Measurements from ENCODE around the gene ZP1. TPM values are rescaled to one million over a fixed set of nuclear protein-coding genes. Genes with fewer than 3 reads are reported as not detected.
A peak's percentile ranks its signal among the peaks of the same experiment; 100 is the strongest.

The ZP1 gene
- total RNA-seq, 1 donor from 2014 or later: not detected

DNA sequence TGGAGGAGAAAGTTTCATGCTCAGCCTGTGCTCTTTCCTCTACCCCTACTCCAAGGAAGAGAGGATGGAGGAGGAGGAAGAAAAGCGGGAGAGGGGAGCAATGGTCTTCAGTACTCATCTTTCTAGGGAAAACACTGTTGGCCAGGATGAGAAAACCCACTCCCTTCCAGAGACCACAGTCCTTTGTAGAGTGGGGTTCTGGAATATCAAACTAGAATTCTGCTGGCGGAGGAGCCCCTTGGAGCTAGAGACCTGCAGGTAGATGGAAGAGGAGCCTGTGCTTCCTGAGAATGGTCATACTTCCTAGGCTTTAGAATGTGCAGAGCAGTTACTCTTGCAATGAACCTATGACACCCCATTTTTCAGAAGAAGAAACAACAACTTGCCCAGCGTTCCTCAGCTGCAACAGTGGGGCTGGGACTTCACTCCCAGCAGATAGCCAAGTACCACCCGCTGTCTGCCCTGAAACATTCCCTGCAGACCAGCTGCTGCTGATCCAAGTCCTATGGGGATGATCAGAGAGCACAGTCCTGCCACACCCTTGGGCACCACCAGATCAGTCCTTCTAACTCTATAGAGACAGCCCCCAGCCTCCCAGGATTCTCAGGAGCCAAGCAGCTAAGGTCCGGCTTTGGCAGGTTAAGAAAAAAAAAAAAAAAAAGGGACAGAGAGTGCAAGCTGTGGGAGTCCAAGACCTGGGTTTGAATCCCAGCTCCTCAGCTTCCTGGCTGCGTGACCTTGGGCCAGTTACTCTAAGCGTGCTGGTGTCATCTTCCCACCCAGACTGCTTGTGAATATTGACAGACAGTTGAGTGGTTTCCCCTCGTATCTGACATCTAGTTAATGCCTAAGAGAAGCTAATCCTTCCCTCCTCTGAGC lies 12.3 kb upstream of the ZP1 start:
- Mint-ChIP-seq H3K4me3 (ENCODE audit: unreplicated experiment) (no peak overlapping the region), H3K27ac (ENCODE audit: unreplicated experiment) (no peak overlapping the region), H3K9me3 (ENCODE audit: unreplicated experiment) (no peaks in the 10 kb centered on the region), H3K36me3 (ENCODE audit: unreplicated experiment) (peaks cover 9% of the 10 kb centered on the region), H3K27me3 (ENCODE audit: unreplicated experiment) (no peaks in the 10 kb centered on the region), H3K4me1 (ENCODE audit: unreplicated experiment) (peaks cover 35% of the 10 kb centered on the region)
- TF ChIP-seq, protein P1, sequence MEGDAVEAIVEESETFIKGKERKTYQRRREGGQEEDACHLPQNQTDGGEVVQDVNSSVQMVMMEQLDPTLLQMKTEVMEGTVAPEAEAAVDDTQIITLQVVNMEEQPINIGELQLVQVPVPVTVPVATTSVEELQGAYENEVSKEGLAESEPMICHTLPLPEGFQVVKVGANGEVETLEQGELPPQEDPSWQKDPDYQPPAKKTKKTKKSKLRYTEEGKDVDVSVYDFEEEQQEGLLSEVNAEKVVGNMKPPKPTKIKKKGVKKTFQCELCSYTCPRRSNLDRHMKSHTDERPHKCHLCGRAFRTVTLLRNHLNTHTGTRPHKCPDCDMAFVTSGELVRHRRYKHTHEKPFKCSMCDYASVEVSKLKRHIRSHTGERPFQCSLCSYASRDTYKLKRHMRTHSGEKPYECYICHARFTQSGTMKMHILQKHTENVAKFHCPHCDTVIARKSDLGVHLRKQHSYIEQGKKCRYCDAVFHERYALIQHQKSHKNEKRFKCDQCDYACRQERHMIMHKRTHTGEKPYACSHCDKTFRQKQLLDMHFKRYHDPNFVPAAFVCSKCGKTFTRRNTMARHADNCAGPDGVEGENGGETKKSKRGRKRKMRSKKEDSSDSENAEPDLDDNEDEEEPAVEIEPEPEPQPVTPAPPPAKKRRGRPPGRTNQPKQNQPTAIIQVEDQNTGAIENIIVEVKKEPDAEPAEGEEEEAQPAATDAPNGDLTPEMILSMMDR (IDR thresholded peaks at IDR 0.05): no peak
- DNase-seq (ENCODE audit: extremely low spot score, unreplicated experiment): no peak

DNA sequence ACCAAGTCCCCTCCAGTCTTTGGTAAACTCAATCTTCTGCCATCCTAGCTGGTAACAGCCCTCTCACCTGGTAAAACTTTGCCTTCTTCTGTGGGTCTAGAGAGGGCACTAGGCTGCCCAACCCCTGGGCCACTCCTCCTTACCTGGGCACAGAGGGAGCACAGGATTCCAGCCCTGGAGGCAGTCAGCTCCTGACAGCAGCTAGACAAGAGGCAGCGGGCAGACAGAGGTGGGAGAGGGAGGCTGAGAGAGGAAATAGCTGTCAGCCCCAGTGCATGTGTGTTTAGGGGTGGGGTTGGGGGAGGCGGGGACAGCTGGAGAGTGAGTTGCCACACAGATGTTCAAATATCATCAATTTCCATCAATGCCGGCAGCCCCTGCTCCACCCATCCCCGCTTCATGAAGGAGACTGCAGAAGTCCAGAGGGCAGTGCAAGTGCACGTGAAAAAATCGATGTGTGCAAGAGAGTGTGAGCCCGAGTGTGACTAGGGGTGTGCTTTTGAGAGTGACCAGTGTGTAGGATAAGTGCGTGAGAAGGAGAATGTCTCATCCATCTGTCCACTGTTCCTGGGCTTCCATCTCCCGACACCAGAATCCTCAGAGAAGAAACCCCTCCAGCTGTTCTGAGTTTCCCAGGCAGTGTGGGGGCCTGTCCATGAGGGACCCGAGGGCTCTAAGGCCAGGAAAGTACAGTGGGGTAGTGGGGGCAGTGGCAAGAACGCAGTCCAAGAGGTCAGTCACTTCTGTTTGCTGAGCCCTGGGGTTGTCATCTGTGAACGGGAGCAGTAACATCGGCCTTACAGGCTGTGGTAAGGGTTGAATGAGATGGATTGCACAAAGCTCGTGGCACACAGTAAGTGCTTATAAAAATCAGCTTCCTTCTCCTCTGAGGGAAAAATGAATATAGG lies 11.4 kb upstream of the ZP1 start, which contains the start of gene PTGDR2:
Gene PTGDR2 (minus strand): TSS at position 225 of the 908 bp plus-strand sequence. CDS start 2,228 bp downstream, outside the sequence.
- no peaks in the 10 kb centered on the region for H3K27me3 Mint-ChIP-seq (ENCODE audit: unreplicated experiment)
- TF ChIP-seq, protein P1 (IDR thresholded peaks at IDR 0.05): no peak
- no peak within 1 kb of the TSS for H3K27ac Mint-ChIP-seq (ENCODE audit: unreplicated experiment)
- peaks cover 6% of the 10 kb centered on the region for H3K36me3 Mint-ChIP-seq (ENCODE audit: unreplicated experiment)
- no peak within 1 kb of the TSS for H3K4me3 Mint-ChIP-seq (ENCODE audit: unreplicated experiment)
- DNase-seq (ENCODE audit: extremely low spot score, unreplicated experiment): no peak
- peaks cover 41% of the 10 kb centered on the region for H3K4me1 Mint-ChIP-seq (ENCODE audit: unreplicated experiment)
- no peaks in the 10 kb centered on the region for H3K9me3 Mint-ChIP-seq (ENCODE audit: unreplicated experiment)

DNA sequence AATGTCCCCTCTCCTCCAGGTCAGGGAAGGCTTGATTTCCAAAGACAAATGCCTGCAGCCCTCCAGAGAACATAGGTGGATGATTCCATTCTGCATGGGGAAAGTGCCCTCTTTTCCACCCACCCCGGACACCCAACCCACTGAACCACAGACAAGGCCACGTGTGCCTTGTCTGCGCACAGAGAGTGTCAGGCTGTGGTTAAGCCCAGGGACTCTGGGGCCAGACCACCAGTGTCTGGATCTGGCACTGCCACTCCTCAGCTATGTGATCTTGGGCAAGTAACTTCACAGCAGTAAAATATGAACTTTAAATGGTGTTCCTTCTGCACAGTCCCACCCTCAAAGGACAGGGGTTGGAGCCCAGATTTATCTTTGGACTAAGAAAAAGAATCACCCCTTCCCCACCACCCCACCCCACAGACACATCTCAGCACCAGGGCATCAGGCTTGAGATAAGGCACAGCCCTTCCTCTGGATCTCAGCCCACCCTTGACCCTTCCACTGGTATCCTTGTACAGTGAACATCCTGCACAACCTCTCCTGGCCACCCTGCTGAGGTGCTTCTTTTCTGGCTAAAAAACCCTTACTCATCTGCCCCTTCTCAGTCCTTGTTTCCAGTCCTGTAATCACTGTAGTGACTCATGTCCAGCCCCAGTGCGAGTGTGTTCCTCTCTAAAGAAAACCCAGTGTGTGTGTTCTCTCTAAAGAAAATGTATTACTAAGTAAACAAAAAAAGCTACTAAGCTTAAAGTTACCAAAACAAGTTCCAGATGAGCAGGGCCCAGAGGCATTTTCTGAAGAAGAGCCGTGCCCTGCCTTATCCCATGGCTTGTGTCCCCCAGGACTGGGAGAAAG lies 9.7 kb upstream of the ZP1 start:
- no peaks in the 10 kb centered on the region for H3K9me3 Mint-ChIP-seq (ENCODE audit: unreplicated experiment)

DNA sequence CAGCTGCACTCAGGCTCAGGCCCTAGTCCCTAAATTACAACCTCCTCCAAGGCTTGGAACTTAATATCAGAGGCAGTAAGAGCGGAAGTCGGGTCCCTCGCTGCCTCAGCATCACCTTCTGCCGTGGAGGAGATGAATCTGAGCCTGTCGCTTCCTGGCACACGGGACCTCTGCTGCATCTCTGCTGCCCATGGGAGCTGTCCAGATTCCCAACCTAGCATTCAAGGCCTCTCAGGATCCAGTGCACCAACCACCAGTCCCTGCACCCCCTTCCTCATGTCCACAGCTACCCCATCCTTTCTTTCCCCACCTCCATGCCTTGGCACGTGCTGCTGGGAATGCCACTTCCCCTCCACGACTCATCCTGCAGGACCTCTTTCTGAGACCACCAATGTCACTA lies 9.1 kb upstream of the ZP1 start:
- H3K9me3 Mint-ChIP-seq (ENCODE audit: unreplicated experiment): no peaks in the 10 kb centered on the region
- TF ChIP-seq, protein P1 (IDR thresholded peaks at IDR 0.05): no peak
- H3K36me3 Mint-ChIP-seq (ENCODE audit: unreplicated experiment): no peaks in the 10 kb centered on the region
- no peak overlapping the region for H3K4me3 Mint-ChIP-seq (ENCODE audit: unreplicated experiment)
- H3K27me3 Mint-ChIP-seq (ENCODE audit: unreplicated experiment): peaks cover 3% of the 10 kb centered on the region
- H3K27ac Mint-ChIP-seq (ENCODE audit: unreplicated experiment): peak overlapping the region; percentile 64
- H3K4me1 Mint-ChIP-seq (ENCODE audit: unreplicated experiment): peaks cover 46% of the 10 kb centered on the region
- no peak for DNase-seq (ENCODE audit: extremely low spot score, unreplicated experiment)

More for the DNA sequence above, 9.7 kb upstream of the ZP1 start:
- peaks cover 46% of the 10 kb centered on the region for H3K4me1 Mint-ChIP-seq (ENCODE audit: unreplicated experiment)
- H3K27me3 Mint-ChIP-seq (ENCODE audit: unreplicated experiment): peaks cover 3% of the 10 kb centered on the region
- TF ChIP-seq, protein P1 (IDR thresholded peaks at IDR 0.05): no peak
- peak overlapping the region; percentile 80 for H3K27ac Mint-ChIP-seq (ENCODE audit: unreplicated experiment)
- DNase-seq (ENCODE audit: extremely low spot score, unreplicated experiment): no peak
- no peak overlapping the region for H3K4me3 Mint-ChIP-seq (ENCODE audit: unreplicated experiment)
- H3K36me3 Mint-ChIP-seq (ENCODE audit: unreplicated experiment): peaks cover 2% of the 10 kb centered on the region

Measured in osteocyte (in vitro differentiated cells).